Upper lobe of left lung (tissue), 4 donors: Measurements from ENCODE around the gene SLC28A2.
A peak's percentile ranks its signal among the peaks of the same experiment; 100 is the strongest.

Source experiments
- EP300 ChIP-seq, 4 donors: sonication (generic); formaldehyde crosslinking; IDR thresholded peaks; one replicate each; pipeline ENCODE4 v1.5.1; 2017; ENCODE audit warnings: antibody characterized with exemption in 4 of 4, control low read depth in 2 of 4
- POLR2A ChIP-seq, 4 donors: fragments of 450-650 bp; IDR thresholded peaks; one replicate each; pipeline ENCODE4 v1.5.1; 2016 to 2017; ENCODE audit warnings: antibody characterized with exemption in 4 of 4, mild to moderate bottlenecking in 2 of 4
- TF ChIP-seq, protein P1 (sequence below), 6 experiments: fragments of 450-650 bp in 4 of 6; fragments of 200-600 bp in 2 of 6; sonication (generic) in 2 of 6; IDR thresholded peaks; one replicate each; pipeline ENCODE4 v1.5.1; 2016 to 2019; ENCODE audit warnings: antibody characterized with exemption in 6 of 6

DNA sequence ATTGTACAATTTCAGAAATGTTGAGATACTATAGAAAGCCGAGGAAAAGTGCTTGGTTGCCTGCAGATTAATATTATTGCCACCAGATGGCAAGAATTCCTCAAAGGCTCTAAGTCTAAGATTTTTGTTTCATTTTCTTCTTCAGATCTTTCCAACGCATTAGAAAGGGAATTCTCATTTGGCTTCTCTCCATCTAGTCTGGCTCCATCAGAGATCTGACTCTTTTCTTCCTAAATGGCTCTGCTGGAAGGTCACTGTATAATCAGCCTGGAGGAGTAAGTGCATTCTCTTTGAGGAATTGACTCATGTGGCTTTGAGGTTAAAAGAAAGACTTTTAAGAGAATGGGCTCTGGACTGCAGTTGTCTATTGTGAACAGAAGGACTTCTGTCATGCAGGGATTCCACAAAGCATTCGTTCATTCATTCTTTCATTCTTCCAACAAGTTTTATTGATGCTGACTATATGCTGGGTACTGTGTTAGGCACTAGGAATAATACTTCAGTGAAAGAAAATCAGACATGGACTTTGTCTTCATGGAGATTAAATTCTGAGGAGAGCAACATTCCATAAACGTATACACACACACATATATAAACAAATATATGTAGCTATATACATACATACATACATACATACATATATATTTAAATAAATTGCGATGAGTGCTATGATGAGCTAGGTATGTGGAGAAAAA, 55.3 kb downstream of the SLC28A2 start:
- TF ChIP-seq POLR2A (IDR thresholded peaks at IDR 0.05): no peak
- TF ChIP-seq, protein P1, sequence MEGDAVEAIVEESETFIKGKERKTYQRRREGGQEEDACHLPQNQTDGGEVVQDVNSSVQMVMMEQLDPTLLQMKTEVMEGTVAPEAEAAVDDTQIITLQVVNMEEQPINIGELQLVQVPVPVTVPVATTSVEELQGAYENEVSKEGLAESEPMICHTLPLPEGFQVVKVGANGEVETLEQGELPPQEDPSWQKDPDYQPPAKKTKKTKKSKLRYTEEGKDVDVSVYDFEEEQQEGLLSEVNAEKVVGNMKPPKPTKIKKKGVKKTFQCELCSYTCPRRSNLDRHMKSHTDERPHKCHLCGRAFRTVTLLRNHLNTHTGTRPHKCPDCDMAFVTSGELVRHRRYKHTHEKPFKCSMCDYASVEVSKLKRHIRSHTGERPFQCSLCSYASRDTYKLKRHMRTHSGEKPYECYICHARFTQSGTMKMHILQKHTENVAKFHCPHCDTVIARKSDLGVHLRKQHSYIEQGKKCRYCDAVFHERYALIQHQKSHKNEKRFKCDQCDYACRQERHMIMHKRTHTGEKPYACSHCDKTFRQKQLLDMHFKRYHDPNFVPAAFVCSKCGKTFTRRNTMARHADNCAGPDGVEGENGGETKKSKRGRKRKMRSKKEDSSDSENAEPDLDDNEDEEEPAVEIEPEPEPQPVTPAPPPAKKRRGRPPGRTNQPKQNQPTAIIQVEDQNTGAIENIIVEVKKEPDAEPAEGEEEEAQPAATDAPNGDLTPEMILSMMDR (IDR thresholded peaks at IDR 0.05): peak; percentile 40 to 66 (median 48)
- TF ChIP-seq EP300 (IDR thresholded peaks at IDR 0.05): no peak
